Middle frontal gyrus (tissue), 1 donor: Measurements from ENCODE around the gene ATF1.
"Not testable (repeated sequence)": the region's sequence is repeated elsewhere in the genome, so short reads cannot be mapped to it uniquely, and the experiment has no call there.

Source experiments
- DNase-seq: peaks from one replicate; pipeline ENCODE4 v3.0.0-alpha.2; 2015; ENCODE audit warnings: low spot score; ENCODE audit errors: extremely low spot score

The ATF1 gene

DNA sequence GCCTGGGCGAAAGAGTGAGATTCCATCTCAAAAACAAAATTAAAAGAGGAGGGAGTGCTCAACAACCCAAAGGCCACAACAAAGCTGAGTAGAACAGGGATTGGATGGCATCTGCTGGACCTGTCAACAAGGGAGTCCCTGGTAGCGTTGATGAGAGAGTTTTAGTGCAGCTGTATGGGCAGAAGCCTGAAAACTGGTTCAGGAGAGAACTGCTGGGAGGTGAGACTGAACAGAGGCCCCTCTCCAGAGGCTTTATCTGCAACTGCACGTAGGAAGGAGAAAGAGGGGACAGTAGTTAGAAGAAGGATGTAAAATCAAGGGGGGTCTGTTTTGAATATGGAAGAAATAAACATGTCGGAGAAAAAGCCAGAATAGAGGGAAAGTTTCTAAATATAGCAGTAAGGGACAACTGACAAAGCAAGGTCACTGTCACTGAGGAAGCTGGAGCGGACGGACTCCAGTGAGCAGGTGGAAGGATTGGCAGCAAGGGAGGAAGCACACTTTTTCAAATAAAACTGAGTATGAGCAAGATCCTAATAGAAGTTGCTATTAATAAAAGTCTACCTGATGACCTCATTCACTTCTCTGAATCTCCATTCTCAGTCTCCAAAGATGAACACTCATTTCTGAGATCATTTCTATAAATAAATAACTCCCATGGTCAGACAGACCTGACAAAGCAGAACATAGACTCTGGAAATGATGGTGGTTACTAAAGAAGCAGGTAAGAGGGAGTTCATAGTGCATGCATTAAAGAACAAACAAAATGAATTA, 11.8 kb upstream of the ATF1 start:
- DNase-seq: no peak

DNA sequence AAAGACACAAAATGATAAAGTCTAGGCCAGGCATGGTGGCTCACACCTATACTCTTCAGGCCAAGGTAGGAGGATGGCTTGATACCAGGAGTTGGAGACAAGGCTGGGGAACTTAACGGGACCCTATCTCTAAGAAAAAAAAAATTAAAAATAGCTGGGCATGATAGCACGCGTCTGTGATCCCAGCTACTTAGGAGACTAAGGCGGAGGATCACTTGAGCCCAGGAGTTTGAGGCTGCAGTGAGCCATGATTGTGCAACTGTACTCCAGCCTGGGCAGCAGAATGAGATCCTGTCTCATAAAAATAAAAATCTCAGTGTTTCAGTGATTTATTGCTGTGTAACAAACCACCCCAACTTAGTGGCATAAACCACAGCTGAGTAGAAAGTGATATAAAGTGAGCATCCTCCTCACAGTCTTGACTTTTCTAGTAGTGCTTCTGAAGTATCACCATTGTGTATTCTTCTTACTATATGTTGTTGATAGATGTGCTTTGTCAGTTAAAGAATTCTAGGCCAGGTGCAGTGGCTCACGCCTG, 10.6 kb upstream of the ATF1 start:
- no peak for DNase-seq

DNA sequence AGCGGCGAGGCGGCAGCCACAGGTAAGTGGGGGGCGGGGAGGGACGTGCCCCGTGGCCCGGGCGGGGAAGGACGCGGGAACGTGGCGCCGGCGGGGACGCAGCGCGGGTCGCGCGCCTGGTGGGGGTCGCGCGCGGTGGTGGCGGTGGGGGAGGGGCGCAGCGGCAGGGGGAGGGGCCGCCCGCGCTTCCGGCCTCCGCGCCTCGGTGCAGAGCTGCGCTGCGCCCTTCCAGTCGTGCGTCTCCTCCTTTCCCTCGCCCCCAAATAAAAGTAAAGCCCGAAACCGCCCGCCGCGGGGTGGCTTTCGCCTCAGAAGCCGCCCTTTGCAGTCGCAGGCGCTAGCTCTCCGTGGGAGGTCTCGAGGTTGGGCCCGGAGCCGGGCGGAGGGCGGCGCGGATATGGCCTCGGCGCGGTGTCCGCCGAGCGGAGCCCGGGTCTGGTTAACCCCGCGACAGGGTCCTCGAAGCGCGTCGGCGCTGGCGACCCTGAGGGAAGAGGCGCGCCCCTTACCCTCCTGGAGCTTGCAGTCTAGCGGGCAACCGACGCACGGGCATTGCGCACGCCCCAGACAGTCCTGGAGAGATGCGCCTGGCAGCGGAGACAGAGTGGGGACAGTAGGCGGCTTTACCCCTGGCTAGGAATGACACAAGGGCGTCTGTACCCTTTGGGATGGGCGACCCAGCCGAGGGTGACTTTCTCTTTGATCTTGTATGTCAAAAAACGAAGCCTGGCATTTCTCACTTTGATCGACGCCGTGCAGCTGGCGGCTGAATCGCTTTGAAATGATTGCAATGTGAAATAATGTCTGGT, 589 bp downstream of the ATF1 start:
- peak; percentile 6 for DNase-seq

DNA sequence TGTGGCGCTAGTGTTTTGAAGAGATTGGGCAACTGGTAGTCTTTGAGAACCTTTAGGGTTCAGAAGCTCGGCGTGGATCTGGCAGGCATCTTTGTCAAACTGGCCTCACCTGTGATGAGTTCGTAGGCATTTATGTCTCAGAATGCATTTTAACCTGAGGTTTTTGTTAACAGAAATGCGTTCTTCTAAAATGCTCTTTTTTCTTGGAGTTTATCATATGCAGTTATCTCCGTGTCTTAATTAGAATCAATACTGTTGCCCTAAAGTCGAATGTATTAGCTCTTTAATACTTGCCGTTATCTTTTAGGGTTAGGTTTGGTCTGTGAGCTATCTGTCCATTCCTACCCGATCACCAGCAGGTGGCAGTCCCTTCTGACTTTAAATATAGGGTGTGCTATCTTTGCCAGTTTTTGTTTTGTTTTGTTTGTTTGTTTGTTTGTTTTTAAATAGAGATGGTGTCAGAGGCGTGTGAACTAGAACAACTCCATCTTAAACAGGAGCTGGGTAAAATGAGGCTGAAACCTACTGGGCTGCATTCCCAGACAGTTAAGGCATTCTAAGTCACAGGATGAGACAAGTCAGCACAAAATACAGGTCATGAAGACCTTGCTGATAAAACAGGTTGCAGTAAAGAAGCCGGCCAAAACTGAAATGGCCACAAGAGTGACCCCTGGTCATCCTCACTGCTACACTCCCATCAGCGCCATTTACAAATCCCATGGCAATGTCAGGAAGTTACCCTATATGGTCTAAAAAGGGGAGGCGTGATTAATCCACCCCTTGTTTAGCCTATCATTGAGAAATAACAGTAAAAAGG, 1.4 kb downstream of the ATF1 start:
- DNase-seq: no peak

DNA sequence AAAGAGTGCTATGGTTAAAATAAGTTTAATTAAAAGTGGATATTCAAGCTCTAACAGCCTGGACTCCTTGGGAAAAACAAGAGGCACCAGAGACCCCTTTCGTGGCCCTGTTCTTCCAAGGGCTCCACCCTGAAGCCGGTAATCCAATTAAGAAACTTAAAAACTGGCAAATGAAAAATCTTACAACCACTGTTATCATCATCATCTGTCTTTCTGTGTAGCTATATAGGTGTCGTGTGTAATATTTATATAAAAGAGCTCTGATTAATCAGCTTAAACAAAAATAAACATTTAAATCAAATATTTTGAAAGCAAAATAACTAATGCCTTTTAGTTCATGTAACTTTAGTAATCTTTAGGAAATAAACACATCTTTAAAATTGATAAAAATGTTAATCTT, 4.5 kb downstream of the ATF1 start:
- DNase-seq: no peak

DNA sequence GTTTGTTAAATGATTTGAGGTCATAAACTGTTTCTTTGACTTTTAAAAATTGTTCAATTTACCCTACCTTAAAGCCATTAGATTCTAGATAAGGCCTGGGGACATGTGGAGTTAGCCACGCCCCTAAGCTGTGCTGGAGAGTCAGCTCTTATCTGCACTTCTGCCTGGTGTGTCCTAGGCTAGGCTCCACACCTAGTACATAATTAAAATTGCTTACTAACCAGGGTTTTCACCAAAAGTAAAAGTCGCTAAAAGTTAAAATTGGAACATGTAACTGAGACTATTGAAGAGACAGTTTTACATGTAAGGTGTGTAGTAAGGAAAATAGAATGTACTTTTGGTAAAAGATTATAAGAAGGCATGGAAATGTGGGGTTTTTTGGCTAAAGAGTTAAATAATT, 4.9 kb downstream of the ATF1 start:
- not testable (repeated sequence) for DNase-seq

DNA sequence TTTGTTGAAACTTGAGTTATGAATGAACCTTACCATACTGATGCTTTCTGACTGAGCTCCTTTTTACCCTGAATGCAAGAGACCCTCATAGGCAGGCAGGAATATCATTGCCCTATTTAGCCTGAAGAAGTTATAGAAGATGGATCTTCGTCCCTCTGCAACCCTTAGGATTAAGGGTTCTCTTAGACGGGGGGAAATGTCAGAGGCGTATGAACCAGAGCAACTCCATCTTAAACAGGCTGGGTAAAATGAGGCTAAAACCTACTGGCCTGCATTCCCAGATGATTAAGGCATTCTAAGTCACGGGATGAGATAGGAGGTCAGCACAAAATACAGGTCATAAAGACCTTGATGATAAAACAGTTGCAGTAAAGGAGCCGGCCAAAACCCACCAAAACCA, 7.5 kb downstream of the ATF1 start:
- DNase-seq: no peak

DNA sequence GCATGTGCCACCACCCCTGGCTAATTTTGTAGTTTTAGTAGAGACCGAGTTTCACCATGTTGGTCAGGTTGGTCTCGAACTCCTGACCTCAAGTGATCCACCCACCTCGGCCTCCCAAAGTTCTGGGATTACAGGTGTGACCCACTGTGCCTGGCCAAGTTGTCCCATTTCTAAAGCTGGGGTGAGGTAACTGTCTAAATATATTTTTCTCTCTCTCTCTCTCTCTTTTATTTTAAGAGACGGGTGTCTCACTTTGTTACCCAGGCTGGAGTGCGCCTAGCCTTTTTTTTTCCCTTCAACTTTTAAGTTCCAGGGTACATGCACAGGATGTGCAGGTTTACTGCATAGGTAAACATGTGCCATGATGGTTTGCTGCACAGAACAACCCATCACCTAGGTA, 8.6 kb downstream of the ATF1 start:
- no peak for DNase-seq

DNA sequence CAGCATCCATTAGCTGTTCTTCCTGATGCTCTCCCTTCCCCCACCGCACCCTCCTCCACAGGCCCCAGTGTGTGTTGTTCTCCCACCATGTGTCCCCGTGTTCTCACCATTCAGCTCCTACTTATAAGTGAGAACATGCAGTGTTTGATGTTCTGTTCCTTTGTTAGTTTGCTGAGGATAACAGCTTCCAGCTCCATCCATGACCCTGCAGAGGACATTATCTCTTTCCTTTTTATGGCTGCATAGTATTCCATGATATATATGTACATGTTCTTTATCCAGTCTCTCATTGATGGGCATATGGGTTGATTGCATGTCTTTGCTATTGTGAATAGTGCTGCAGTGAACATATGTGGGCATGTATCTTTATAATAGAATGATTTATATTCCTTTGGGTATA, 9.0 kb downstream of the ATF1 start:
- DNase-seq: no peak

DNA sequence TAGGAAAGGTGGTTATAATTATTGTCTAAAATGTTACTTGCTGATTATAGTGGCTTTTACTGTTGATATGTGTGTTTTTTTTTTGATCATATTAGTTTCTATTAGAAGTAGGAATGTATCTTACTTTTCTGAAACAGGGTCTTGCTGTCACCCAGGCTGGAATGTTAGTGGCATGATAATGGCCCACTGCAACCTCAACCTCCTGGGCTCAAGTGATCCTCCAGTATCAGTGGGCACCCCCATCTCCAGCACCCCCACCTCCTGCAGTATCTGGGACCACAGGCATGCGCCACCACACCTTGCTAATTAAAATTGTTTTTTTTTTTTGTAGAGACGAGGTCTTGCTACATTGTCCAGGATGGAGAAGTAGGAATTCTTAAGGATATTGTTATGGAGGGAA, 11.3 kb downstream of the ATF1 start:
- no peak for DNase-seq

DNA sequence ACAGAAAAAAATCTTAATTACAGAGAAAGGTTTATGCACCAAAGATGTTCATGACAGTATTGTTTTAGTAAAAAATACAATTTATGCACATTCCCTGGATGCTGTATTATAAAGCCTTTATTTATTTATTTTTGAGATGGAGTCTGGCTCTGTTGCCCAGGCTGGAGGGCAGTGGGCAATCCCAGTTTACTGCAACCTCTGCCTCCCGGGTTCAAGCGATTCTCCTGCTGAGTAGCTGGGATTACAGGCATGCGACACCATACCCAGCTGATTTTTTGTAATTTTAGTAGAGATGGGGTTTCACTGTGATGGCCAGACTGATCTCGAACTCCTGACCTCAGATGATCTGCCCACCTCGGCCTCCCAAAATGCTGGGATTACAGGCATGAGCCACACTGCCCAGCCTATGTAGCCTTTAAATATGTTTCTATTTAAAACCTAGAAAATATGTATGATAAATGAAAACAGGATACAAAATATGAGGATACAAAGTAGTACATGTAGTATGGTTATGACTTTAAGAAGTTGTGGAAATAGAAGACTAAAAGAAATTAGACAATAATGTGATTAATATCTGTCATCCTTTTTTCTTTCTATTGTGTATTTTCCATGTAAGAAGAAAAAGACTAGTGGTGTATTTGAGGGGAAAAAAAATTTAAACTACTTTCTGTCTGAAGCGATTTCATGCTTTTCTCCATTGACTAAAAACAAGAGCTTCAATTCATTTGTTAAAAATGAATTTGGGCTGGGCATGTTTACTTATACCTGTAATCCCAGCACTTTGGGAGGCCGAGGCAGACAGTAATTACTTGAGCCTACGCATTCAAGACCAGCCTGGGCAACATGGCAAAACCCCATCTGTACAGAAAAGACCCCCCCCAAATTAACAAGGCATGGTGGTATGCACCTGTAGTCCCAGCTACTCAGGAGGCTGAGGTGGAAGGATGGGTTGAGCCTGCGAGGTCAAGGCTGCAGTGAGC, 13.1 kb downstream of the ATF1 start:
- no peak for DNase-seq

DNA sequence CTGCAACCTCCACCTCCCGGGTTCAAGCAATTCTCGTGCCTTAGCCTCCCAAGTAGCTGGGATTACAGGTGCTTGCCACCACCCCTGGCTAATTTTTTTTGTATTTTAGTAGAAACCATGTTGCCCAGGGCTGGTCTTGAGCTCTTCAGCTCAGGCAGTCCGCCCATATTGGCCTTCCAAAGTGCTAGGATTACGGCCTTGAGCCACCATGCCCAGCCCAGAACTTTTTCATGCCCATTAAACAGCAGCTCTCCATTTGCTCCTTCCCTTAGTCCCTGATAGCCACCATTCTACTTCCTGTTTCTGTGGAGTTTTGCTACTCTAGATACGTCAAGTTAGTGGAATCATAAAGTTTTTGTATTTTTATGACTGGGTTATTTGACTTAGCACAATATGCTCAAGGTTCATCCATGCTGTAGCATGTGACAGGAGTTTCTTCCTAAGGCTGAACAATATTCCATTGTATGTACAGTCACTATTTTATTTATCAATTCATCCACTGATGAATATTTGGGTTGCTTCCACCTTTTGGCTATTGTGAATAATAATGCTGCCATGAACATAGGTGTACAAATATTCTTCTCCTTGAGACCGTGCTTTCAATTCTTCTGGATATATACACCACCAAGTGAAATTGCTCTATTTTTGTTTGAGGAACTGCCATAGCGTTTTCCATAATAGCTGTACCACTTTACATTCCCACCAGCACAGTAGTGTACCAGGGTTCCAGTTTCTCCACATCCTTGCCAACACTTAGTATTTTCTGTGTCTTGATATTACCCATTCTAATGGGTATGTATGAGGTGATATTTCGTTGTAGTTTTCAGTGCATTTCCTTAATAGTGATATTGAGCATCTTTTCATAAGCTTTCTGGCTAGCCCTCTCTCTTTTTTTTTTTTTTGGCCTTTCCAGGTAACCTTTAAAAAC, 15.0 kb downstream of the ATF1 start:
- no peak for DNase-seq

DNA sequence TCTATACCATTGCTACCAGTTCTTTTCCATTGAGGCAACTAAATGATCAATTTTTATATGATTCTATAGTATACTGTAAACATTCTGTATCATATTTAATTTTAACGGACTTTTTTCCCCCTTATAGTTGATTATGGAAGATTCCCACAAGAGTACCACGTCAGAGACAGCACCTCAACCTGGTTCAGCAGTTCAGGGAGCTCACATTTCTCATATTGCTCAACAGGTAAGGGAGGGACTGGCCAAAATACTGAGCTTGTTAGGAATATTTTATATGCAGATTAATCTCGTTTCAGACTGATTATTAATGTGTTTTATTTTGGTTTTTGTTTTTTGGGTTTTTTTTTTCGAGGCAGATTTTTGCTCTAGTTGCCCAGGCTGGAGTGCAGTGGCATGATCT, 16.1 kb downstream of the ATF1 start:
- DNase-seq: no peak

DNA sequence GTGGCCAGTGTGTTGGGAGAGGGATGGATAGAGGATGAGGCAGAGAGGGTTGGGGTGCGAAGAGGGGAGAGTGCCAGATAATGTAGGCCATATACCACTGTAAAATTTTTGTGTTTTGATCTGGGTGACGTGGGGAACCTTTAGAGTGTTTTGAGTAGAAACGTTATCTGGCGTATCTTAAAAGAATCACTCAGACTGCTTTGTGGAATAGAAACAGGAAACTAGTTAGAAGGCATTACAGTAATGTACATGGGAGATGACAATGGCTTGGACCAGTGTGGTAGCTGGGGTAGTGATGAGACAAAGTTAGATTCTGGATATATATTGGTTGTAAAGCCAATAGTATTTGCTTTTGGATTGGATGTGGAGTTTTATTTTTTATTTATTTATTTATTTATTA, 20.6 kb downstream of the ATF1 start:
- no peak for DNase-seq

DNA sequence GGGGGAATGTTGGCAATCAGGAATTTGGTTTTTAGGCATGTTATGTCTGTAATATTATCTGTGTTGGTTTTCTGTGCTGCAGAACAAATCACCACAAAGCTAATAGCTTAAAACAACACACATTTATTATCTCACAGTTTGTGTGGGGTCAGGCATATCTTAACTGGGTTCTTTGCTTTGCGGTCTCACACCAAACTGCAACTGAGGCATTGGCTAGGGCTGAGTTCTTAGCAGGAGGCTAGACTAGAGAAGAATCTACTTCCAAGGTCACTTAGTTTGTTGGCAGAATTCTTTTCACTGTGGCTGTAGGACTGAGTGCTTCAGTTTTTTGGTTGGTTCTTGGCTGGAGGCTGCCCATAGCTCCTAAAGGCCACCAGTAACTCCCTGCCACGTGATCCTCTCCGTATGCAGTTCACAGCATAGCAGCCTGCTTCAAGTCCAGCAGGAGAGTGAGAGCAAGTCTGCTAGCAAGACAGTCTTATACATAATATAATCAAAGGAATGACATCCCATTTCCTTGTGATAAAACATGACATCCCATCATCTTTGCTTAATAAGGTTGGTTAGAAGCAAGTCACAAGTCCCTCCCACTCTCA, 21.6 kb downstream of the ATF1 start:
- no peak for DNase-seq

DNA sequence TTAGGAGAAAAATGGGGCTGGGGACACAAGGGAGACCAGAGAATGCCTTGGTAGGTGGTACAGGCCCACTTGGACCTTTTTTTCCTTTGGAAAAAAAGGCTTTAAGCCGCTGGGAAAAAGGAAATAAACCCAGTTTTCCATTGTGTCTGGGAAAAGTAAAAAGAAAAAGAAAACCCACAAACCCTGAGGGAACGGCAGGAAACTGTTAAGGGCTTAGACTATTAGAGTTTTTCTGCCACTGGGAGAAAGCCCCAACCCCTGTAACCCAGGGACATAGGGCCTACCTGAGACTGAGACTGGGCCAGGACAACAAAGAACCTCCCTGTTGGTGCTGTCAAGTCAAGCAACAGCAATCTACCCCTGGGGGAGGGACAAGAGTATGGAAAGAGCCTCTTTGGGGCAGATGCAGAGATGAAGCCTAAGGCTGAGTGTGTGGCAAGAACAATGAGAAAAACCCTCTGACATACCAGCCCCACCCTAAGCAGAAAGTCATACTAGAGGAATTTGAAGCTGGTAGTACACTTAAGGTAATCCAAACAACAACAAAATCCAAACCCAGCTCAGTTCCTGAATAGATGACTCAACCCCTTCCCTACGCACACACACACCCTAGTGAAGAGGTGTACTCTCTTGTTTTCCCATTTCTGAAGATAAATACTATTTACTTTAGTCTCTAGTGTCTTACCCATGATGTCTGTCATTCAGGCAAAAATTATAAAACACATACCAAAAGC, 22.8 kb downstream of the ATF1 start:
- DNase-seq: no peak

DNA sequence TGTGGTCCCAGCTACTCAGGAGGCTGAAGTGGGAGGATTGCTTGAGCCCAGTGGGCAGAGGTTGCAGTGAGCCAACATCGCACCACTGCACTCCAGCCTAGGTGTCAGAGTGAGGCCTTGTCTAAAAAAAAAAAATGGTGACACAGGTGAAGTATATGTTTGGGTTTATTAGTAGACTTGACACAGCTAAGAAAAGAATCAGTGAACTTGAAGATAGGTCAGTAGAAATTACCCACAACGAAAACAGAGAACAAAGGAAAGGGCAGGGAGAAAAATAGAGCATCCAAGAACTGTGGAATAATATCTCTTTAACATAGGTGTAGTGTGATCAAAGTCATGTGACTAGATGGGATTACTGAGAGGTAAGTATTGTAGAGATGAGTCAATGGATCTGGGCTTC, 23.7 kb downstream of the ATF1 start:
- no peak for DNase-seq

DNA sequence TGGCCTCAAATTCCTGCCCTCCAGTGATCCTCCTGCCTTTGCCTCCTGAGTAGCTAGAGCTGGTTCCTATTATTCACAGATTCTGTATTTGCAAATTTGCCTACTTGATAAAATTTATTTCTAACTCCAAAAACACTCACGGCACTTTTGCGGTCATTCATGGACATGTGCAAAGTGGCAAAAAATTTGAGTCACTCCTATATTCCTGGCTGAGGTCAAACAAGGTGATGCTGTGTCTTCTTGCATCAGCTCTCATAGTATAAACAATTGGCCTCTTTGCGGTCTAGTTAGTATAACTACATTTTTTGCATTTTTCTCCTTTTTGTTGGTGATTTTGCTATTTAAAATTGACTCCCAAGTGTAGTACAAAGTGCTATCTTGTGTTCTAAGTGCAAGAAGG, 24.7 kb downstream of the ATF1 start:
- no peak for DNase-seq
